Measurements from ENCODE around the gene ENPP4. TPM values are rescaled to one million over a fixed set of nuclear protein-coding genes. Genes with fewer than 3 reads are reported as not detected.

Gene ENPP4
- total RNA-seq, 1 donor from 2014 or later, result 4.6 TPM

Other genes starting within 250 kb of the ENPP4 start
- 4.0 TPM for gene CLIC5, start 114.1 kb upstream of the ENPP4 start, total RNA-seq
- gene ENPP5, start 41.0 kb downstream of the ENPP4 start, total RNA-seq, result 0.99 TPM

Measured in skin of body (tissue), 1 donor.